Activated CD4-positive, alpha-beta T cell treated with anti-CD3 and anti-CD28 coated beads for 4 hours (primary cell): ENCODE results near the gene CD93.

ENCODE experiments used
- DNase-seq, 2 donors: peaks; one replicate each; pipeline ENCODE4 v3.0.0-alpha.2; 2020

CD93 gene

GRCh38 chr20:23081263-23081819 lies 4.8 kb downstream of the CD93 start:
- DNase-seq, result no peak

GRCh38 chr20:23080521-23080920 lies 5.6 kb downstream of the CD93 start:
- no peak for DNase-seq

- no peak for DNase-seq
These were observed 6.2 kb downstream of the CD93 start for GRCh38 chr20:23079926-23080325.

GRCh38 chr20:23079016-23079351 lies 7.1 kb downstream of the CD93 start:
- DNase-seq, result no peak

GRCh38 chr20:23078351-23079015 lies 7.6 kb downstream of the CD93 start:
- no peak for DNase-seq

GRCh38 chr20:23077277-23077676 lies 8.8 kb downstream of the CD93 start:
- no peak for DNase-seq

- DNase-seq, result no peak
These were observed 12.1 kb downstream of the CD93 start for GRCh38 chr20:23074052-23074451.

- no peak for DNase-seq
These were observed 13.1 kb downstream of the CD93 start for GRCh38 chr20:23072892-23073586.

- DNase-seq, result no peak
These were observed 14.1 kb downstream of the CD93 start for GRCh38 chr20:23071996-23072395.

GRCh38 chr20:23071398-23071797 lies 14.7 kb downstream of the CD93 start:
- DNase-seq, result no peak

GRCh38 chr20:23069108-23069507 lies 17.0 kb downstream of the CD93 start:
- DNase-seq, result no peak

GRCh38 chr20:23068283-23068682 lies 17.8 kb downstream of the CD93 start:
- no peak for DNase-seq

GRCh38 chr20:23066772-23067171 lies 19.4 kb downstream of the CD93 start:
- DNase-seq, result no peak

- no peak for DNase-seq
These were observed 20.6 kb downstream of the CD93 start for GRCh38 chr20:23065266-23066201.

GRCh38 chr20:23063581-23063980 lies 22.5 kb downstream of the CD93 start:
- DNase-seq, result no peak

- DNase-seq, result no peak
These were observed 23.0 kb downstream of the CD93 start for GRCh38 chr20:23063168-23063567.

- DNase-seq, result no peak
These were observed 23.5 kb downstream of the CD93 start for GRCh38 chr20:23062632-23063031.

GRCh38 chr20:23061734-23062561 lies 24.2 kb downstream of the CD93 start:
- DNase-seq, result no peak

GRCh38 chr20:23061262-23061661 lies 24.9 kb downstream of the CD93 start:
- DNase-seq, result no peak

- no peak for DNase-seq
These were observed 25.5 kb downstream of the CD93 start for GRCh38 chr20:23060629-23061028.

- DNase-seq, result no peak
These were observed 26.3 kb downstream of the CD93 start for GRCh38 chr20:23059846-23060245.

GRCh38 chr20:23059001-23059400 lies 27.1 kb downstream of the CD93 start:
- no peak for DNase-seq

GRCh38 chr20:23058240-23058639 lies 27.9 kb downstream of the CD93 start:
- no peak for DNase-seq
